Stimulated activated CD8-positive, alpha-beta memory T cell treated with anti-CD3 and anti-CD28 coated beads, Interleukin-4, amount 100 ng/mL, for 1 hour (primary cell): ENCODE measurements around the gene SAMHD1.
"Not testable (repeated sequence)": the region's sequence is repeated elsewhere in the genome, so short reads cannot be mapped to it uniquely, and the experiment has no call there.

Source experiments
- DNase-seq, 2 donors: peaks; one replicate each; pipeline ENCODE4 v3.0.0-alpha.2; 2020; ENCODE audit warnings: low read depth in 2 of 2, low spot score in 1 of 2

Gene SAMHD1

DNA sequence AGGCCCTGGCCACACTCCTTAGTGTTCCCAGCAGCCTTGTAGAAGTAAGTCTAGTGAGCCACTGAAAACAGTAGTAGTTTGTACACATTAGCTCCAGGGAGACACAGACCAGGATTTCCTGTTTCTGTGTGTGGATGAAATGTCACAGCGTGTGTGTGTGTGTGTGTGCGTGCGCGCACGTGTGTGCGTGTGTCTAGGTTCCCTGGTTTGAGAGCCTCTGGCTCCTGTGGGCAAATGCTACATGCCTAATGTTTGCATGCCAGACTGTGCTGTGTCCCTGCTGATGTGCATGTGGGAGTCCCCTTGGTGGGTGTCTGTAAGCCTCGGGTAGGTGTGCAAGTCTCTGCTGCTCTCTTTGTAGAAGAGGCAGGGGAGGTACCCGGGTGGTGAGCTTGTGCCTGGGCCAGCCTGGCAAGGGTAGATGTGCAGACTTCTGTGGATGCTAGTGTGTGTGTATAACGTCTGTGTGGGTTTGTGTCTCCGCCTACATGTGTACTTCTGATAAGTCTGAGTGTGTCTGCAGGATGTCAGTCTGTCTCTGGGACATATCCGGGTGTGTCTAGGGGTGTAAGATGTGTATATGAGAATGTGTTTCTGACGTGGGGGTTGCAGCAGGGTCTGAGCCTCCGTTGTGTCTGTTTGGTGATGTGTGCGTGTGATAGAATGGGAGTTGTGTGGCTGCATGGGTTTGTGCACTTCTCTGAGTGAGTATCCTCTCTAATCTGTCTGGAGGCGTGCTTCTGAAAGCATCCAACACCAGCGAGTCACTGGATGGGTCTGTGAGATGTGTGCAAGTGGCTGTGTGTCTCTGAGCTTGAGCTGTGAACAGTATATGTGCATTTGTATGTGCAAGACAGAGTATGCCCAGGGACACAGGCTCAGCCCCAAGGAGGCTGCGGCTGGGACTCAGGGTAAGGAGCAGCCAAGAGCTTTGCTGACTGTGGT is 94.5 kb downstream of the SAMHD1 start:
- no peak for DNase-seq

DNA sequence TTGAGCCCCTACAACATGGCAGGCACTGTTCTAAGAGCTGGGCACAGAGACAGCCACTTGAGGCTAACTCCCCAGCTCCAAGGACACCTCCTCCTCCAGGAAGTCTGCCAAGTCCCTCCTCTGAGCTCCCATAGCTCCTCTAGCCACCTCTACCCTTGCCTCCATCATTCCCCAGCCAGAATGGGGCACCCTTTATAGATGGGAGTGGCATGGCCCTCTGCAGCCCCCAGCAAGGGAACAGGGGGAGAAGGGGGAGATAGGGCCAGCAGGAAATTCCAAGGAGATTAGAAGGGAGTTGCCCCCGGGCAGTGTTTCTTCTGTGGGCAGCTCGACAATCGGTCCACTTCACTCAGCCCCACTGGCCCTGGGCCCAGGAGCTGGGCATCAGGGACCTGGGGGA is 95.3 kb downstream of the SAMHD1 start:
- no peak for DNase-seq

- no peak for DNase-seq
Observed at GRCh38 chr20:36855241-36855657, 96.3 kb downstream of the SAMHD1 start.

GRCh38 chr20:36854348-36855240 is 96.9 kb downstream of the SAMHD1 start:
- no peak for DNase-seq

- no peak for DNase-seq
Observed at GRCh38 chr20:36852187-36852586, 99.3 kb downstream of the SAMHD1 start.

DNA sequence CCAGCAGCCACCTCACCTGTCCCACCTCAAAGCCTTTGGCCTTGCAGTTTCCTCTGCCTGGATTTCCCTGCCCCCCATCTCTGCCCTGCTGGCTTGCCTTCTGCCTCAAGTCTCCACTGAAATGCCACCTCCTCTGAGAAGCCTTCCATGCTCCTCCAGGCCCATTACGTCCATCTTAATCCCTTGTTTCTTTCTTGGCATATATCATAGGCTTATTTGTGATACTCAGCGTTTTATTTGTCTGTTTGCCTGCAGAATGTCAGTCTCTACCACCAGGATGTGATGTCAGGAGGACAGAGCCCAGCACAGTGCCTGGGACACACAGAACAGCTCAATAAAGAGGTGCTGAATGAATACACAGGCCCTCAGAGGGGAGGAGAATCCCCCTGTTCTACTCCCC is 100.0 kb downstream of the SAMHD1 start:
- DNase-seq: no peak

- no peak for DNase-seq
Observed at GRCh38 chr20:36850759-36851158, 100.7 kb downstream of the SAMHD1 start.

DNA sequence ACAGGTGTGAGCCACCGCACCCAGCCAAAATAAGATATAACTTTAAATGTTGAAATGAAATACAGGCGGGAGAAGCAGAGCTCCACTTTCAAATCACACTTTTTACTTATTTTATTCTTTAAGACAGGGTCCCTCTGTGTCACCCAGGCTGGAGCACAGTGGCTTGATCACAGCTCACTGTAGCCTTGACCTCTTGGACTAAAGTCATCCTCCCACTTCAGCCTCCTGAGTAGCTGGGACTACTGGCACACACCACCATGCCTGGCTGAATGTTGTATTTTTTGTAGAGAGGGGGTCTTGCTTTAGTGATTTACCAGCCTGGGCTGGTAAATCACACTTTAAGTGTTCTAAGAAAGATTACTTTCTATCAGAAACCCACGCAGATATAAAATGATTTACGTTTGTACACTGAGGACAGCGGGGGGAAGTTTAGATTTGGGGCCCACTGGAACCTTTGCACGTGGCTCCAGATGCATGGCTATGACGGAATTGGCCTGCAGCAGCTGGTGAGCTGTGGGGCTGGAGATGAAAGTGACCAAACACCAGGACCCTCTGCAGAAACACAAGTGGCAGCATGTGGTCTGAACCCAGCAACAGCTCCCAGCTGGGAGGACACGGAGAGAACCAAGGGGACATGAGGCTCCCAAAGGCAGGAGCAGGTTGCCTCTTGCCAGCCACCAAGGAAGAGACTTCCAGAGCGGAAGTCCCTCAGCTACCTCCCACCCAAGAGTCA is 102.0 kb downstream of the SAMHD1 start:
- DNase-seq: no peak

GRCh38 chr20:36848677-36849076 is 102.8 kb downstream of the SAMHD1 start:
- DNase-seq: no peak

DNA sequence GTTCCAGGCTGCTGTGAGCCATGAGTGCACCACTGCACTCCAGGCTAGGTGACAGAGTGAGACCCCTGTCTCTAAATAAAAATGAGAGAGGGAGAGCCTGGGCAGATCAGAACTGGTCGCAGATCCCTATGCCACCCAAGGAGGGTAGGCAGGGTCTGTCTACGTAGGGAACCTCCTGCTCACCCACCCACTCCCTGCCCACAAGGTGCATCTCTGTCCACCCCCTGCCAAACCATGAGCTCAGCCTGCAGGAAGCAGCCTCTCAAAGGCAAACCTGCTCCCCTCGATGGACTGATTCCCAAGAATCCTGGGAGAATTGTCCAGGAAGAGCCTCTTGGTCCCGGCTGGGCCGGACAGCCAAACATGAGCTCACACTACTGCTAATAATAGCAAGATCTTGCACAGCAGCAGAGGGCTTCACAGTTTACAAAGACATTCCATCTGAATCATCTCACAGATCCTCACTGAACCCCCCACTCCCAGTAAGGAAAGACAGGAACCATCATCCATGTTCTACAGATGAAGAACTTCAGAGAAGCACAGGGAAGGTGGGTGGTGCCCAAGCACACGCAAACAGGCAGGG is 103.3 kb downstream of the SAMHD1 start:
- DNase-seq: no peak

- no peak for DNase-seq
Observed at GRCh38 chr20:36847710-36848040, 103.8 kb downstream of the SAMHD1 start.

GRCh38 chr20:36847009-36847709 is 104.3 kb downstream of the SAMHD1 start:
- DNase-seq: no peak

DNA sequence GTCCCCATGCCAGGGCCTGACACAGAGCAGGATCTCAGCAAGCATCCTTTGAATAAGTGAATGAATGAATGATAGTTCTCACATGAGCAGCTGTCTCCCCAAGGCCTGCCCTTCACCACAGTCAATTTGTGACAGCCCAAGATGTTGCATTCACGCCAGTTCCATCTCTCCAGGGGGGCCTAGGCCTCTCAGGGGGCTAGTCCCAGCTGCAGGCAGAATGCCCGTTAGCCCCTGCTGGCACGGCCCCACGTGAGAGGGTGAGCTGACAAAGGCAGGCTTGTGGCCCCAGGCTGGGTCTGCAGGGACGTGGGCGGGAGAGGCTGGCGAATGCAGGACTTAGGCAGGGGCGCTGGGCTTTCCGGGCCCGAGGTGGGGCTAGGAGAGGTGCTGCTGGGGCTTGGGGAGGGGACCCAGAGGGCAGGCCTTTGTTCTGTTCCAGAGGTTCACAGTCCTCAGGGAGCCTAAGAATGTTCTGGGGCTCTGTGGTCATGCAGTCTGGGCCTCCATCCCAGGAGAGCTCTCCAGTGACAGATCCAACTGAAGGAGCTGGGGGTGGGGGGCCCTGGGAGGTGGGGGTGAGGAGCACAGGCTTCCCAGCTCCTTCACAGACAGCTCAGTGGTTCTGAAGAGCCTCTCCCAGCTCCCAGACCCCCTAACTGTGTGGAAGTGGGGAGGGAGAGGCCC is 106.1 kb downstream of the SAMHD1 start:
- no peak for DNase-seq

GRCh38 chr20:36841030-36841429 is 110.5 kb downstream of the SAMHD1 start:
- DNase-seq: not testable (repeated sequence)
